ENCODE results near the gene TPH2.
A peak's percentile ranks its signal among the peaks of the same experiment; 100 is the strongest.

Gene TPH2

DNA sequence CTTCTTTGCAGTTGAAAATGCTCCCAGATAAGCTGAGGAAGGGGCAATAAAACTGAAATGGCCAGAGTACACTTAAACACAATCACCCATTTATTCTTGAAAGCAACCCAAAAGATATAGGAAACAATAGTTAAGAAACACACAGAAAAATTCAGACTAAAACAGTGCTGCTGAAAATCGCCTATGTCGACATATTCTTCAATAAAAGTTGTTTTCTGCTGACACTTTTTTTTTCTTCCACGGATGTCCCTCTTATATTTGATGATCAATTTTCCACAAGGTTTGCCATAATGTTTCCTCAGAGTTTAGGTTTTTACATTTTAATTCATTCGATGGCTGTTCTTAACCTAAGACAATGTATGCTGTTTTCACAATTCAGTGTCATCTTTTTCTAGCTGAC is 74.2 kb downstream of the TPH2 start:
- Histone ChIP-seq H4K20me1 (ENCODE audit: insufficient read depth) (no peaks in the 10 kb centered on the region), H2AFZ (ENCODE audit: low read depth) (no peak overlapping the region), H3K9ac (no peak overlapping the region), H3K4me3 (IDR thresholded peaks at IDR 0.05; ENCODE audit: insufficient read depth, low read depth, low read length) (no peak overlapping the region), H3K4me1 (ENCODE audit: low read depth, poor library complexity, severe bottlenecking) (no peaks in the 10 kb centered on the region), H3K27ac (no peak overlapping the region), H3K79me2 (ENCODE audit: insufficient read depth, low read depth) (no peaks in the 10 kb centered on the region), H3K27me3 (ENCODE audit: insufficient read depth, low read depth) (no peaks in the 10 kb centered on the region), H3K4me2 (no peak overlapping the region), H3K36me3 (ENCODE audit: insufficient read depth) (no peaks in the 10 kb centered on the region)
- TF ChIP-seq, protein P1, sequence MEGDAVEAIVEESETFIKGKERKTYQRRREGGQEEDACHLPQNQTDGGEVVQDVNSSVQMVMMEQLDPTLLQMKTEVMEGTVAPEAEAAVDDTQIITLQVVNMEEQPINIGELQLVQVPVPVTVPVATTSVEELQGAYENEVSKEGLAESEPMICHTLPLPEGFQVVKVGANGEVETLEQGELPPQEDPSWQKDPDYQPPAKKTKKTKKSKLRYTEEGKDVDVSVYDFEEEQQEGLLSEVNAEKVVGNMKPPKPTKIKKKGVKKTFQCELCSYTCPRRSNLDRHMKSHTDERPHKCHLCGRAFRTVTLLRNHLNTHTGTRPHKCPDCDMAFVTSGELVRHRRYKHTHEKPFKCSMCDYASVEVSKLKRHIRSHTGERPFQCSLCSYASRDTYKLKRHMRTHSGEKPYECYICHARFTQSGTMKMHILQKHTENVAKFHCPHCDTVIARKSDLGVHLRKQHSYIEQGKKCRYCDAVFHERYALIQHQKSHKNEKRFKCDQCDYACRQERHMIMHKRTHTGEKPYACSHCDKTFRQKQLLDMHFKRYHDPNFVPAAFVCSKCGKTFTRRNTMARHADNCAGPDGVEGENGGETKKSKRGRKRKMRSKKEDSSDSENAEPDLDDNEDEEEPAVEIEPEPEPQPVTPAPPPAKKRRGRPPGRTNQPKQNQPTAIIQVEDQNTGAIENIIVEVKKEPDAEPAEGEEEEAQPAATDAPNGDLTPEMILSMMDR (conservative IDR thresholded peaks at IDR 0.05; ENCODE audit: low read depth, low read length): no peak

DNA sequence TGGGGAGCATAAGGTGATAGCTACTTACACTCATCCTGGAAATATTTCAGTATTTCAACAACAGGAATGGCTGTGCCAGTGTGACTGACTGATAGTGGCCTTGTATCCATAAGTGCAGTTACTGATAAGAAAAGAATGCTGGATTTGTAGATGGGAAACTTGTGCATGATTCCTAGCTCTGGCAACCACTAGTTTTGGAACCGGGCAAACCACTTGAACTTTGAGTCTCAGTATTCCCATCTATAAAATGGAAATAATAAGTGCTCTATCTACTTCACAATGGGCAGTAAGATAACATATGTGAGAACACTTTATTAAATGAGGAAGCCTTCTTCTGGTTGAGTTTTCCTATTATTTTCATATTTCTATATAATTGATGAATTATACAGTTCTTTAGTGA is 77.2 kb downstream of the TPH2 start:
- H3K36me3 ChIP-seq (ENCODE audit: insufficient read depth): no peaks in the 10 kb centered on the region
- no peaks in the 10 kb centered on the region for H3K27me3 ChIP-seq (ENCODE audit: insufficient read depth, low read depth)
- H3K4me1 ChIP-seq (ENCODE audit: low read depth, poor library complexity, severe bottlenecking): no peaks in the 10 kb centered on the region
- no peak overlapping the region for H3K4me2 ChIP-seq
- no peak overlapping the region for H3K27ac ChIP-seq
- H3K9ac ChIP-seq: no peak overlapping the region
- no peak overlapping the region for H2AFZ ChIP-seq (ENCODE audit: low read depth)
- H3K4me3 ChIP-seq (IDR thresholded peaks at IDR 0.05; ENCODE audit: insufficient read depth, low read depth, low read length): no peak overlapping the region
- TF ChIP-seq, protein P1 (conservative IDR thresholded peaks at IDR 0.05; ENCODE audit: low read depth, low read length): no peak
- no peaks in the 10 kb centered on the region for H4K20me1 ChIP-seq (ENCODE audit: insufficient read depth)
- H3K79me2 ChIP-seq (ENCODE audit: insufficient read depth, low read depth): no peaks in the 10 kb centered on the region

DNA sequence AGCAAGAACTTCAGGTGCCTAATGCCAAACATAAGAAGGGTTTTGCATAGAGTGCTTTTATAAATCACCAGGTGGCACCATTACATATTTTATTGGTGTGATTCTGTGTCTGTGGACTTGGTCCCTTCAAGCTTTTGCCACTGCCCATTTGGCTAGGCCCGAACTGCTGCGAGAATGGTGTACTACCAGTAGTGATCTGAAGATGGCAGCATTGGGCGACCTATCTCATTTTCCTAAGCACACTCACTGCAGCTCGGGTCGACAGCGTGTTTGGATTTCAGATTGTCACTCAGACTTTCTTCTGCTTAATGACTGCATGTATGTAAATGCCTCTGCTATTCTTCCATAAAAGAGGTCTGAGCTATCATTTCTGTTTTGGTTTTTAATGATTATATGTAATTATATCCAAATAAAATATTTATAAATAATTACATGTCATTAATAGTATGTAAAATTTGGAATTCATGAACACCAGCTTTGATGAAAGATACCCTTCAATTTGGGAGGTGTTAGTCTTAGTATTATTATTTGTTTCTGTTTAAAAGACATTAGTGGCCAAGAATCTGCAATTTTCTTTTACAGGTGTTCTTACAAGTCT is 78.5 kb downstream of the TPH2 start:
- Histone ChIP-seq H4K20me1 (ENCODE audit: insufficient read depth) (no peaks in the 10 kb centered on the region), H3K27ac (no peak overlapping the region), H3K4me1 (ENCODE audit: low read depth, poor library complexity, severe bottlenecking) (no peaks in the 10 kb centered on the region), H2AFZ (ENCODE audit: low read depth) (no peak overlapping the region), H3K36me3 (ENCODE audit: insufficient read depth) (no peaks in the 10 kb centered on the region), H3K27me3 (ENCODE audit: insufficient read depth, low read depth) (no peaks in the 10 kb centered on the region), H3K9ac (no peak overlapping the region), H3K4me3 (IDR thresholded peaks at IDR 0.05; ENCODE audit: insufficient read depth, low read depth, low read length) (no peak overlapping the region), H3K4me2 (no peak overlapping the region), H3K79me2 (ENCODE audit: insufficient read depth, low read depth) (no peaks in the 10 kb centered on the region)
- TF ChIP-seq, protein P1 (conservative IDR thresholded peaks at IDR 0.05; ENCODE audit: low read depth, low read length): peak; percentile 93

DNA sequence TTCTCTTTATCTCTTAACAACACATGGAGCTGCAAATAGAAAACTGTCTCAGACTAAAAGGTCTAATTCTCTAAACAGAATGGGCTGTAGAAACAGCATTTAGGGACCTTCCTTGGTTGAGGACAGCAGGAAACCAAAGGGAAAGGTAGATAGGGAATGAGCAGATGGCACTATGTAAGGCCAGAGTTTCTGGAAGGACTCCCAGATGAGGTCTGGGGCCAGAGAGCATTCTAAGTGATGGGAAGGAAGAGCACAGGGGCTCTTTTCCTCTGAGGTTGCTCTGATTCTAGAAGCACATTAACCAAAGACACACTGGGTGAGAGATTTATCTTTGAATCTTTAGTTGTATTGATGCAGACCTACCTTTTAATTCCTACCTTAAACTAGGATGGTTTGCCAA is 79.4 kb downstream of the TPH2 start:
- no peaks in the 10 kb centered on the region for H3K36me3 ChIP-seq (ENCODE audit: insufficient read depth)
- TF ChIP-seq, protein P1 (conservative IDR thresholded peaks at IDR 0.05; ENCODE audit: low read depth, low read length): no peak
- H3K4me2 ChIP-seq: no peak overlapping the region
- no peaks in the 10 kb centered on the region for H3K4me1 ChIP-seq (ENCODE audit: low read depth, poor library complexity, severe bottlenecking)
- no peak overlapping the region for H3K27ac ChIP-seq
- H3K27me3 ChIP-seq (ENCODE audit: insufficient read depth, low read depth): no peaks in the 10 kb centered on the region
- no peak overlapping the region for H2AFZ ChIP-seq (ENCODE audit: low read depth)
- no peaks in the 10 kb centered on the region for H3K79me2 ChIP-seq (ENCODE audit: insufficient read depth, low read depth)
- H3K9ac ChIP-seq: no peak overlapping the region
- H3K4me3 ChIP-seq (IDR thresholded peaks at IDR 0.05; ENCODE audit: insufficient read depth, low read depth, low read length): no peak overlapping the region
- H4K20me1 ChIP-seq (ENCODE audit: insufficient read depth): no peaks in the 10 kb centered on the region
